ENCODE data around the gene EXD3.

- no peak for TF ChIP-seq CTCF (conservative IDR thresholded peaks at IDR 0.05 in 1 of 2, IDR thresholded peaks at IDR 0.05 in 1 of 2; ENCODE audit: low read depth in 1 of 2, low read length in 2 of 2)
- TF ChIP-seq EZH2 (IDR thresholded peaks at IDR 0.05; ENCODE audit: low read length, missing control alignments), result no peak
Observed at GRCh38 chr9:137428841-137429545, 6.0 kb upstream of the EXD3 start.
